Testis (tissue), 3 donors: ENCODE data around the gene TPSB2. TPM values are rescaled to one million over a fixed set of nuclear protein-coding genes. Genes with fewer than 3 reads are reported as not detected.

Source experiments
- DNase-seq: peaks from one replicate; pipeline ENCODE4 v3.0.0-alpha.2; 2019
- H3K27ac ChIP-seq, 2 donors: fragments of 200-600 bp; sonication (generic); one replicate each; pipeline ENCODE4 v1.5.1; 2019
- H3K27me3 ChIP-seq: fragments of 200-600 bp; sonication (generic); one replicate; pipeline ENCODE4 v1.5.1; 2019
- H3K36me3 ChIP-seq: fragments of 200-600 bp; sonication (generic); one replicate; pipeline ENCODE4 v1.5.1; 2017; ENCODE audit warnings: low read depth; ENCODE audit errors: missing control alignments
- H3K4me1 ChIP-seq: fragments of 200-600 bp; sonication (generic); one replicate; pipeline ENCODE4 v1.5.1; 2019
- H3K4me3 ChIP-seq, 2 donors: fragments of 200-600 bp; sonication (generic); one replicate each; pipeline ENCODE4 v1.5.1; 2017 to 2019
- H3K9me3 ChIP-seq: fragments of 200-600 bp; sonication (generic); one replicate; pipeline ENCODE4 v1.5.1; 2017
- CTCF ChIP-seq, 3 experiments: fragments of 450-650 bp in 2 of 3; fragments of 200-600 bp in 1 of 3; sonication (generic) in 1 of 3; IDR thresholded peaks; one replicate each; pipeline ENCODE4 v1.5.1; 2016 to 2019; ENCODE audit warnings: antibody characterized with exemption in 3 of 3, mild to moderate bottlenecking in 2 of 3, moderate library complexity in 1 of 3
- POLR2A ChIP-seq: fragments of 450-650 bp; IDR thresholded peaks from one replicate; pipeline ENCODE4 v1.6.1; 2017; ENCODE audit warnings: antibody characterized with exemption, mild to moderate bottlenecking, moderate library complexity
- WGBS, 2 donors: methylation state at CpG; one replicate each; pipeline ENCODE4 v1.1.5; 2018; 5-methylcytosine and 5-hydroxymethylcytosine counted together
- intact Hi-C: fragments of 100-400 bp; cut with DNase I; formaldehyde crosslinking; loops from one replicate; pipeline ENCODE4 v1.15.1; 2023; ENCODE audit warnings: low total_unique reads
- polyA plus RNA-seq: library from polyadenylated mRNA; stranded (reverse); fragments of 350-450 nt; fragmentation: Illumina TruSeq; extraction: RNeasy Lipid Tissue Mini Kit (QIAGEN cat#74804); gene quantifications from one replicate; pipeline ENCODE4 v1.2.3, GENCODE V29; 2014; ENCODE audit warnings: low read depth, low replicate concordance; ENCODE audit not compliant: insufficient read depth
- total RNA-seq, 2 donors: library from RNA; depleted of rRNA; stranded (reverse); fragments of >200 nt; gene quantifications; one replicate each; pipeline ENCODE4 v1.2.3, GENCODE V29; 2016

Gene TPSB2
- total and polyA plus RNA-seq, 3 donors from 2014 or later: 10.8 to 49.5 (median 16.1) TPM

GRCh38 chr16:1211451-1212268, 18.3 kb downstream of the TPSB2 start:
- Histone ChIP-seq H3K9me3 (no peaks in the 10 kb centered on the region), H3K4me3 (no peak overlapping the region), H3K27ac (no peak overlapping the region), H3K4me1 (no peaks in the 10 kb centered on the region), H3K27me3 (no peaks in the 10 kb centered on the region), H3K36me3 (no peaks in the 10 kb centered on the region)
- WGBS, 2 donors: 95 to 96% methylated on average over 21 to 65 of the region's 65 CpGs
- intact Hi-C loops: no loop called here
- TF ChIP-seq CTCF (IDR thresholded peaks at IDR 0.05) (no peak), POLR2A (no peak)
- no peak for DNase-seq

DNA sequence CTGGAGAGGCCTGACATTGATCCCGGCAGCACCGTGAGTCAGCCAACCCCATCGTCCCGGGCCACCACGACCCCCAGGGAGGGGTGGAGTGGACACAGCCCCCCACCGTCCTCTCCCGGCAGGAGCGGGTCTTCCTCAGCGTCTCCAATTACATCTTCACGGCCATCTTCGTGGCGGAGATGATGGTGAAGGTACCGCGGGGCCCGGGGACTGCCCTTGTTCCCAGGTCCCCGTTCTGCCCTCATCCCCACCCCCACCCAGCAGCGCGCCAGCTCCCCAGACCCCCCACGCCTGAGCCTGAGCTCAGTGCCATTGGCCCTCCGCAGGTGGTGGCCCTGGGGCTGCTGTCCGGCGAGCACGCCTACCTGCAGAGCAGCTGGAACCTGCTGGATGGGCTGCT, 19.5 kb downstream of the TPSB2 start:
- TF ChIP-seq CTCF (IDR thresholded peaks at IDR 0.05) (no peak), POLR2A (no peak)
- Histone ChIP-seq H3K9me3 (no peaks in the 10 kb centered on the region), H3K36me3 (no peaks in the 10 kb centered on the region), H3K4me3 (no peak overlapping the region), H3K27me3 (no peaks in the 10 kb centered on the region), H3K4me1 (no peaks in the 10 kb centered on the region), H3K27ac (no peak overlapping the region)
- intact Hi-C loops: no loop called here
- DNase-seq: no peak
- WGBS, 2 donors: 89 to 94% methylated on average over 18 to 23 of the region's 23 CpGs

- Histone ChIP-seq H3K4me1 (no peaks in the 10 kb centered on the region), H3K4me3 (no peak overlapping the region), H3K27ac (no peak overlapping the region), H3K9me3 (no peaks in the 10 kb centered on the region), H3K27me3 (no peaks in the 10 kb centered on the region), H3K36me3 (no peaks in the 10 kb centered on the region)
- 93 to 95% methylated on average over 18 to 25 of the region's 43 CpGs for WGBS, 2 donors
- TF ChIP-seq POLR2A: no peak
- no peak for TF ChIP-seq CTCF (IDR thresholded peaks at IDR 0.05)
- no peak for DNase-seq
- intact Hi-C loops: no loop called here
Observed at GRCh38 chr16:1209081-1209480, 20.9 kb downstream of the TPSB2 start.

- no peak for TF ChIP-seq CTCF (IDR thresholded peaks at IDR 0.05)
- no peak for TF ChIP-seq POLR2A
- Histone ChIP-seq H3K27ac (no peak overlapping the region), H3K9me3 (no peaks in the 10 kb centered on the region), H3K4me1 (no peaks in the 10 kb centered on the region), H3K4me3 (no peak overlapping the region), H3K36me3 (no peaks in the 10 kb centered on the region), H3K27me3 (no peaks in the 10 kb centered on the region)
- intact Hi-C loops: no loop called here
- 87 to 91% methylated on average over 18 to 22 of the region's 22 CpGs for WGBS, 2 donors
- DNase-seq: no peak
Observed at GRCh38 chr16:1208239-1208830, 21.6 kb downstream of the TPSB2 start.
